GF-D8 (cell line): ENCODE measurements around the gene PLD3.

ENCODE experiments used
- DNase-seq: peaks from one replicate; lab custom pipeline; 2025; lab: John Stamatoyannopoulos, UW

The PLD3 gene

GRCh38 chr19:40413291-40413845 lies 64.9 kb downstream of the PLD3 start, which contains the start of gene PRX:
Gene PRX (minus strand): TSS chr19:40413378. CDS start chr19:40407932, 5,446 bp downstream.
- no peak for DNase-seq

- DNase-seq, result no peak
Observed at GRCh38 chr19:40414542-40415535, 66.3 kb downstream of the PLD3 start.

GRCh38 chr19:40415768-40416167 lies 67.3 kb downstream of the PLD3 start:
- no peak for DNase-seq

- peak; percentile 49 for DNase-seq
Observed at GRCh38 chr19:40416918-40417642, 68.6 kb downstream of the PLD3 start.

GRCh38 chr19:40417643-40417981 lies 69.1 kb downstream of the PLD3 start:
- no peak for DNase-seq

- DNase-seq, result no peak
Observed at GRCh38 chr19:40418040-40418439, 69.5 kb downstream of the PLD3 start.

- no peak for DNase-seq
Observed at GRCh38 chr19:40419066-40419612, 70.6 kb downstream of the PLD3 start.

- DNase-seq, result no peak
Observed at GRCh38 chr19:40419780-40420179, 71.3 kb downstream of the PLD3 start.

- DNase-seq, result no peak
Observed at GRCh38 chr19:40420451-40420765, 71.9 kb downstream of the PLD3 start.

- DNase-seq, result peak; percentile 72
Observed at GRCh38 chr19:40420766-40421765, 72.6 kb downstream of the PLD3 start.

- DNase-seq, result no peak
Observed at GRCh38 chr19:40421993-40422747, 73.7 kb downstream of the PLD3 start.

GRCh38 chr19:40422748-40423566 lies 74.5 kb downstream of the PLD3 start:
- no peak for DNase-seq

- DNase-seq, result no peak
Observed at GRCh38 chr19:40423938-40424337, 75.4 kb downstream of the PLD3 start.

GRCh38 chr19:40424637-40425449 lies 76.3 kb downstream of the PLD3 start:
- no peak for DNase-seq

GRCh38 chr19:40425450-40426287 lies 77.2 kb downstream of the PLD3 start, which contains the start of gene SERTAD1:
Gene SERTAD1 (minus strand): TSS chr19:40425992. CDS start chr19:40423546, 2,446 bp downstream.
- DNase-seq, result peak; percentile 98
